ENCODE data around the gene RBBP8NL. TPM values are rescaled to one million over a fixed set of nuclear protein-coding genes. Genes with fewer than 3 reads are reported as not detected.
"Not testable (repeated sequence)": the region's sequence is repeated elsewhere in the genome, so short reads cannot be mapped to it uniquely, and the experiment has no call there.

The RBBP8NL gene
- total RNA-seq, 1 experiment from 2014 or later: not detected

DNA sequence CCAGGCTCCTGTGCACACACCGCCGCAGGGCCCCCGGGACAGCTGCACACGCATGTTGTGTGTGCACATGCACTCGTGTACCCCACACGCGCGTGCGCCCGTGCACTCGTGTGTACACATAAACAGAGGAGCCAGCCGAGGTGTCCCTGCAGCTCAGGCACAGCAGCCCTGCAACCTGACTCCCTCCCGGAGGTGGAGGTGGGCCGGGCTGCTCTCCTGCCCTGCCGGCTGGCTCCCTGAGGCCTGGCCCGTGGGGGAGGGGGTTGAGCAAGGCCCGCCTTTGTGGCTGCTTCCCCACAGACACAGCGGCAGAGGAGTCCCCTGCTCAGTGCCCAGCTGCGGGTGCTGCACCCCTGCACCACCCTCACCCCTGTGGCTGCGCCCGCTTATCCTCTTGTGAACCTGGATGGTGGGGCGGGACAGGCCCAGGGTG lies 624 bp downstream of the RBBP8NL start:
- intact Hi-C loops (cut with micrococcal nuclease; ENCODE audit: unreplicated experiment): no loop called here
- POLR2A ChIA-PET (ENCODE audit: low non-redundant PET): no interaction called here
- no peak overlapping the region for H3K27ac ChIP-seq (ENCODE audit: low read depth, low read length, poor library complexity, severe bottlenecking)
- TF ChIP-seq, protein P1, sequence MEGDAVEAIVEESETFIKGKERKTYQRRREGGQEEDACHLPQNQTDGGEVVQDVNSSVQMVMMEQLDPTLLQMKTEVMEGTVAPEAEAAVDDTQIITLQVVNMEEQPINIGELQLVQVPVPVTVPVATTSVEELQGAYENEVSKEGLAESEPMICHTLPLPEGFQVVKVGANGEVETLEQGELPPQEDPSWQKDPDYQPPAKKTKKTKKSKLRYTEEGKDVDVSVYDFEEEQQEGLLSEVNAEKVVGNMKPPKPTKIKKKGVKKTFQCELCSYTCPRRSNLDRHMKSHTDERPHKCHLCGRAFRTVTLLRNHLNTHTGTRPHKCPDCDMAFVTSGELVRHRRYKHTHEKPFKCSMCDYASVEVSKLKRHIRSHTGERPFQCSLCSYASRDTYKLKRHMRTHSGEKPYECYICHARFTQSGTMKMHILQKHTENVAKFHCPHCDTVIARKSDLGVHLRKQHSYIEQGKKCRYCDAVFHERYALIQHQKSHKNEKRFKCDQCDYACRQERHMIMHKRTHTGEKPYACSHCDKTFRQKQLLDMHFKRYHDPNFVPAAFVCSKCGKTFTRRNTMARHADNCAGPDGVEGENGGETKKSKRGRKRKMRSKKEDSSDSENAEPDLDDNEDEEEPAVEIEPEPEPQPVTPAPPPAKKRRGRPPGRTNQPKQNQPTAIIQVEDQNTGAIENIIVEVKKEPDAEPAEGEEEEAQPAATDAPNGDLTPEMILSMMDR (conservative IDR thresholded peaks at IDR 0.05; ENCODE audit: low read depth, low read length): no peak
- no peak for TF ChIP-seq EZH2 (IDR thresholded peaks at IDR 0.05; ENCODE audit: borderline replicate concordance, low read depth, low read length, poor library complexity, severe bottlenecking)
- H3K4me3 ChIP-seq (ENCODE audit: low read depth, low read length, poor library complexity, severe bottlenecking): no peak overlapping the region
- DNase-seq (ENCODE audit: low spot score): no peak
- H3K4me1 ChIP-seq (ENCODE audit: insufficient read depth, low read length, poor library complexity, severe bottlenecking): no peaks in the 10 kb centered on the region
- peaks cover 16% of the 10 kb centered on the region for H3K27me3 ChIP-seq (replicated peaks; ENCODE audit: insufficient read depth, low read depth, low read length, poor library complexity)
- CTCF ChIA-PET: no interaction called here
- no TSS peak for BruUV-seq (replicated peaks)
- no peaks in the 10 kb centered on the region for H3K9me3 ChIP-seq (ENCODE audit: low read depth, low read length, poor library complexity, severe bottlenecking)
- no peaks in the 10 kb centered on the region for H3K36me3 ChIP-seq (ENCODE audit: insufficient read depth, low read length, poor library complexity, severe bottlenecking)

DNA sequence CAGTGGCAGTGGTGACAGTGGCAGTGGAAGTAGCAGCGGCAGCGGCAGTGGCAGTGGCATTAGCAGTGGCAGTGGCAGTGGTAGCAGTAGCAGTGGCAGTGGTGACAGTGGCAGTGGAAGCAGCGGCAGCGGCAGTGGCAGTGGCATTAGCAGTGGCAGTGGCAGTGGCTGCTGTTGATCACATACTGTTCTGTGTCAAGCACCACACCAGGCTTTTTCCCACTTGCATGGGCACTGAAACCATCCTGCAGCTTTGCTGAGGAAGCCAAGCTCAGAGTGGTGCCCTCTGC lies 1.3 kb downstream of the RBBP8NL start:
- H3K36me3 ChIP-seq (ENCODE audit: insufficient read depth, low read length, poor library complexity, severe bottlenecking); CTCF ChIA-PET; H3K27ac ChIP-seq (ENCODE audit: low read depth, low read length, poor library complexity, severe bottlenecking); DNase-seq (ENCODE audit: low spot score); H3K4me1 ChIP-seq (ENCODE audit: insufficient read depth, low read length, poor library complexity, severe bottlenecking); intact Hi-C loops (cut with micrococcal nuclease; ENCODE audit: unreplicated experiment); POLR2A ChIA-PET (ENCODE audit: low non-redundant PET); H3K4me3 ChIP-seq (ENCODE audit: low read depth, low read length, poor library complexity, severe bottlenecking); H3K9me3 ChIP-seq (ENCODE audit: low read depth, low read length, poor library complexity, severe bottlenecking); BruUV-seq (replicated peaks): not testable (repeated sequence)
- H3K27me3 ChIP-seq (replicated peaks; ENCODE audit: insufficient read depth, low read depth, low read length, poor library complexity): peaks cover 14% of the 10 kb centered on the region

DNA sequence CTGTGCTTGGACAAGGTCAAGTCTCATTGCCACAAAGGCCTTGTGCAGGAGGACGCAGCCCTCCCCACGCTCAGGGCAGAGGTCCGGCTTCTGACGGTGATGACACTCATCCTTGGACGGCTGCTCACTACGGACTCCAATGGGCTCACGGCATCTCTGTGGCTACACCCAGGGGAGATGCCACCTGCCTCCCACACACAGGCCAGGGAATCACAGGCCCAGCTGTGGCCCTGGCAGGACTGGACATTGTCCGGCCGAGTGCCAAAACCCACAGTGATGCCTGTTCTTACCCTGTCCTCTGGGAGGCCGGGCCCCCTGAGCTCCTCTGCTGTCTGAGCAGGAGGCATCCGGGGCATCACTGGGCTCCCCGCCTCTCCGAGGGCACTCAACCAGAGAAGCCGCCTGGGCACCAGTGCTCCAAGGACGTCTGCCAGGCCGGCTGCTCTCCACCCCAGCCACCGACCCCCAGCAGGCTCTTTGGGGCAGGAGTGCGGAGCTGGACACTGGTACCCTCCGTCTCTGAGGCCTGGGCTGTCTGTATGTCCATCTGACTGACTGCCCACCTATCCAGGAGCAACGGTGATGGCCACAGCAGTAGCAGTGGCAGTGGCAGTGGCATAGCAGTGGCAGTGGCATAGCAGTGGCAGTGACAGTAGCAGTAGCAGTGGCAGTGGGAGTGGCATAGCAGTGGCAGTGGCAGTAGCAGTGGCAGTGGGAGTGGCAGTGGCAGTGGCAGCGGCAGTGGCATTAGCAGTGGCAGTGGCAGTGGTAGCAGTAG lies 1.9 kb downstream of the RBBP8NL start:
- ChIA-PET CTCF (no interaction called here), POLR2A (ENCODE audit: low non-redundant PET) (no interaction called here)
- BruUV-seq (replicated peaks): no TSS peak
- H3K36me3 ChIP-seq (ENCODE audit: insufficient read depth, low read length, poor library complexity, severe bottlenecking): no peaks in the 10 kb centered on the region
- no peaks in the 10 kb centered on the region for H3K9me3 ChIP-seq (ENCODE audit: low read depth, low read length, poor library complexity, severe bottlenecking)
- H3K4me3 ChIP-seq (ENCODE audit: low read depth, low read length, poor library complexity, severe bottlenecking): no peak overlapping the region
- no peak for DNase-seq (ENCODE audit: low spot score)
- TF ChIP-seq, protein P1 (conservative IDR thresholded peaks at IDR 0.05; ENCODE audit: low read depth, low read length): no peak
- TF ChIP-seq EZH2 (IDR thresholded peaks at IDR 0.05; ENCODE audit: borderline replicate concordance, low read depth, low read length, poor library complexity, severe bottlenecking): no peak
- peaks cover 12% of the 10 kb centered on the region for H3K27me3 ChIP-seq (replicated peaks; ENCODE audit: insufficient read depth, low read depth, low read length, poor library complexity)
- intact Hi-C loops (cut with micrococcal nuclease; ENCODE audit: unreplicated experiment): no loop called here
- H3K4me1 ChIP-seq (ENCODE audit: insufficient read depth, low read length, poor library complexity, severe bottlenecking): no peaks in the 10 kb centered on the region
- no peak overlapping the region for H3K27ac ChIP-seq (ENCODE audit: low read depth, low read length, poor library complexity, severe bottlenecking)
